Stimulated activated CD4-positive, alpha-beta T cell treated with anti-CD3 and anti-CD28 coated beads, TNF-alpha, amount 100 ng/mL, for 4 hours (primary cell): ENCODE data around the gene PLAAT5.
"Not testable (repeated sequence)": the region's sequence is repeated elsewhere in the genome, so short reads cannot be mapped to it uniquely, and the experiment has no call there.

Experiments used
- DNase-seq, 3 experiments: peaks; one replicate each; pipeline ENCODE4 v3.0.0-alpha.2; 2020; ENCODE audit warnings: low read depth in 3 of 3

Gene PLAAT5

DNA sequence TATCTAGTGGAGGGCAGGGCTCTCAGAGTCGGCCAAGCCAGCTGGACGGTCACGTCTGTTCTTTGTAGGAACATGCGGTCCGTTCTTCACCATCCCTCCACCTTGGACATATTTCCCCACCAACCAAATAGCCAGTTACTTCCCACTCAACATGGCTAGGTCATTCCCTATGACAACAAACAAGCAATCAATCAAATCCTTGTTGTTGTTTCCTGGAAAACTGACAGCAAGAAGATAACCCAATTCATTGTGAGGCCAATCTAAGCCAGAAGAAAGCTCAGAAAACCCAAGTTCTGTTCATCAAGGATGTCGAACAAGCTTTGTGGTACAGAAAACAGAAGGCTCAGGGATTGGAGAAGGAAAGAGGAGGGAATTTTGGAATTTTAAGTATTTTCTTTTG, 10.9 kb downstream of the PLAAT5 start:
- DNase-seq, result no peak

DNA sequence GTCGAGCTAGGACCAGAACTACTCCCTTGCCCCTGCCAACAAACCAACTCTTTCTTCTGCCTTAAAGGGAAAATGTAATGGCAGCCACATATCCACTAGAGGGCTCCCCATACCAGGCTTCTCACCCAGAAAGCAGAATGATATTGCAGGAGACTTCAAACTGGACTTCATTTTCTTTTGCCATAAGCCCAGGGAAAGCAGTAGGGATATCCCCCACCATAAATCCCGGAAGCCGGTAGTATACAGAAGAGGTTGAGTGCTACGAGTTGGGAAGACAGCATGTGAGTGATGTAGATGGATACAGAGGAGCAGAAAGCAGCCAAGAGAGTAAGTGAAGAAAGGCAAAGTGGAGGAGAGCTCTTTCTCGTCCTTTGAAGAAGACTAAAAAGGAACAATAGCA, 12.1 kb downstream of the PLAAT5 start:
- peak; percentile 14 to 32 (median 18) for DNase-seq

DNA sequence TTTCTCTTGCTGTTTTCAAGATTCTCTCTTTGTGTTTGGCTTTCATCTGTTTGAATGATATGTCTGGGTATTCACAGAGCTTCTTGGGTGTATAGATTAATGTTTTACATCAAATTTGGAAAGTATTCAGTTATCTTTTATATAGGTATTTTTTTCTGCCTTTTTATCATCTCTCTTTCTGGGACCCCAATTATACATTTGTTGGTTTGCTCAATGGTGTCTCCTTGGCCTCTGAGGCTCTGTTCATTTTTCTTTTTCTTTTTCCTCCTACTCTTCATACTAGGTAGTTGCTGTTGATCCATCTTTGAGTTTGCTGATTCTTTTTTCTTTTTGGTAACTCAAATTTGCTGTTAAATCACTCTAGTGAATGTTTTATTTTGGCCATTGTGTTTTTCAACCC, 14.3 kb downstream of the PLAAT5 start:
- no peak for DNase-seq

DNA sequence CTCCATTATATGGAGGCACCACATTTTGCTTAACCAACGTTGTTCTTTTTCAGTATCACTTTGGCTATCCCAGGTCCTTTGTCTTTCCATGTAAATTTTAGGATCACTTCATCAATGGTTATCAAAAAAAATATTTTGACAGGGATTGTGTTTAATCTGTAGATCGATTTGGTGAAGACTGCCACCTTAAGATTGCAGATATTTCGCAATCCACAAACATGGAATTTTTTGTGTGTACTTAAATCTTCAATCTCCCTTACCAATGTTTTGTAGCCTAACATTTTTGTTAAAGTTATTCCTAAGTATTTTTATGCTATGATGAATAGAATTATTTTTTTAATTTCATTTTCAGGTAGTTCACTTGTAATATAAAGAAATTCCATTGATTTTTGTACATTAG, 18.6 kb downstream of the PLAAT5 start:
- DNase-seq, result no peak

DNA sequence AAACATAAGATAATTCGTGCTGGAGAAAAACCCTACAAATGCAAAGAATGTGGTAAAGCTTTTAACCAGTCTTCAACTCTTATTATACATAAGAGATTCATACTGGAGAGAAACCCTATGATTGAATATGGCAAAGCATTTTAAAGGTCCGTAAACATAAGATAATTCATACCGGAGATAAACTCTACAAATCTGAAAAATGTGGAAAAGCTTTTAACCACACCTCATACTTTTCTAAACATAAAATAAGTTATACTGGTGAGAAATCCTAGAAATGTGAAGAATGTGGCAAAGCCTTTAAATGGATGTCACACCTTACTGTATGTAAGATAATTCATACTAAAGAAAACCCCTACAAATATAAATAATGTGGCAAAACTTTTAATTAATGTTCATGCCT, 20.7 kb downstream of the PLAAT5 start:
- no peak for DNase-seq

DNA sequence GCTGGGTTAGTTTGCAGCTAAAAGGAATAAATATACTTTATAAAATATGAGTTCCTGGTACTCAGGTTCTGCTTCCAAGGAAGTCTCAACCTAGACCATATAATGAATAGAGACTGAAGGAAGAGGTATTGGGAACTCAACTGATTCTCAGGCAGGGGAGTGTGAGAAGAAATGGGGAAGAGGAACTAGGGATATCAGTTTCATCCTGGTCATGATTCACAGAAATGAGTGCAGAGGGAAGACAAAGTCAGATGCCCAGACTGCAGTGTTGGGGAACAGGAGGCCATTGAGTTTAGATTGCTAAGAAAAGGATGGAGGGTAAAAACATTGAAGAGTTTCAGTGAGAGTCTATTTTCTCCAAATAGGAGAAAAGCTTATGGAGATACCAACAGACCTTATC, 28.8 kb downstream of the PLAAT5 start:
- no peak for DNase-seq

DNA sequence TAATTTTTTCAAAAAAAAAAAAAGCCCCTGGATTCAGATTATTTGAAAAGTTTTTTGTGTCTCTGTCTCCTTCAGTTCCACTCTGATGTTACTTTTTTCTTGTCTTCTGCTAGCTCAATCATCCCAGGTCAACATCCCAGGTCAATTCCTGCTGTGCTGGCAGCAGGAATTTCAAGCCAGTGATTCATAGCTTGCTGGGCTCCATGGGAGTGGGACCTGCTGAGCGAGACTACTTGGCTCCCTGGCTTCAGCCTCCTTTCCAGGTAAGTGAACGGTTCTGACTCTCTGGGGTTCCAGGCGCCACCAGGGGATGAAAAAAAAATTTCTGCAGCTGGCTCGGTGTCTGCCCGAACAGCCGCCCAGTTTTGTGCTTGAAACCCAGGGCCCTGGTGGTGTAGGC, 31.4 kb downstream of the PLAAT5 start:
- no peak for DNase-seq

DNA sequence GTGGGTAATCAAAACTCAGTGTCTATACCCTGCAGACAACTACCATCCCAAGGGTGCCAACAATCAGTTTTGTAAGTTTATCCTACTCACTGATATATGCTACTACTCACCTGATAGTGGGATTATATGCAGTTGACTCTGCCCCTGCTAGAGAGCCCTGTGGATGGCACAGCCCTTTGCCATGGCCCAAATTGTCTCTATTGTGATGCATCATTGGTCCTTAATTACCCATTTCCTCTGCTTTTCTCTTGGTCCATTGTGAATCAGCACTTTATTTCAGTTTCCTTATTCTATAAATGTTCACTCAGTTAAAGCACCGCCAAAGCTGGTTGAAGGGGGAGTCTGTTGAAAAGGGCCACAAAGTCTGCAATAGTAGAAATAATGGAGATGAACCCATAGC, 42.3 kb downstream of the PLAAT5 start:
- DNase-seq, result no peak

DNA sequence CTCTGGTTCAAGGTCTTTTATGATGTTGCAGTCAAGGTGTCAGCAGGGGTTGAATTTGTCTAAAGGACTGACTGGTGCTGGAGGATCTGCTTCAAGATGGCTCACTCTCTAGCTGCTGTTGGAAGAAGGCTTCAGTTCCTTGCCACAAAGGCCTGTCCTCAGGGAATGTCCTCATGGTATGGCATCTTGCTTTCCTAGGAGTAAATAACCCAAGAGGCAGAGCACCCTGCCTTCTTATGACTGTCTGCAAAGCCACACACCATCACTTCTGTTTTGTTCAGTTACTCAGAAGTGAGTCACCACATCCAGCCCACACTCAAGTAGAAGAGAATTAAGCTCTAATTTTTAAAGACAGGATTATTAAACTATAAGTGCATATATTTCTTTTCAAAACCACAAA, 45.2 kb downstream of the PLAAT5 start:
- no peak for DNase-seq

DNA sequence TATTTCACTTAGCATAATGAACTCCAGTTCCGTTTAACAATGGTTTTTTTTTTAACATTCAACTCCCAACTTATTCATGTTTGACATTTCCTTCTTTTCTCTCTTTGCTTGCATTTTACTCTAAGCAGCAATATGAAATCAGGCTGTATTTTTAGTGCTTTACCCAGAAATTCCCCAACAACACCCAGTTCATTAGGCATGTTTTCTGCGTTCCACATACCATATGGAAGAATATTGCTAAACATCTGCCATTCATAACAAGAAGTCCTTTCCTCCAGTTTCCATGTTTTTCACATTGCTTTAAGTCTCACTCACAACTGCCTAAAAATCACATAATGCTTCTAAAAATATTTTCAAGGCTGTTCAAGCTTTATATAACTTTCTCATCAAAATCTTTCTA, 45.8 kb downstream of the PLAAT5 start:
- no peak for DNase-seq

DNA sequence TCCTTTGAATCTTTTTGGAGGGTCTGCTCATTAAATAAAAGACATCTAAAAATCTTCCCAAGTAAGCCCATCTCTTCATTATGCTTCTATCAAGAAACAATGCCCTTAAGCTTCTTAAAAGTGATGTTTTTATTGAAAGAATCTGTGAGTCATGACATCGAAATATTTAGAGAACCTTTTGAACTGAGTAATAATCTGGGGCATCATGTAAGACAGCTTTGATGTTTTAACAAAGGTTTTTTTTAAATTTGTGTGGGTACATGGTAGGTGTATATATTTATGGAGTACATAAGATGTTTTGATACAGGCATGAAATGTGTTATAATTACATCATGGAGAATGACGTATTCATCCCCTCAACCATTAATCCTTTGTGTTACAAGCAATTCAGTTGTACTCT, 46.8 kb downstream of the PLAAT5 start:
- DNase-seq, result no peak

DNA sequence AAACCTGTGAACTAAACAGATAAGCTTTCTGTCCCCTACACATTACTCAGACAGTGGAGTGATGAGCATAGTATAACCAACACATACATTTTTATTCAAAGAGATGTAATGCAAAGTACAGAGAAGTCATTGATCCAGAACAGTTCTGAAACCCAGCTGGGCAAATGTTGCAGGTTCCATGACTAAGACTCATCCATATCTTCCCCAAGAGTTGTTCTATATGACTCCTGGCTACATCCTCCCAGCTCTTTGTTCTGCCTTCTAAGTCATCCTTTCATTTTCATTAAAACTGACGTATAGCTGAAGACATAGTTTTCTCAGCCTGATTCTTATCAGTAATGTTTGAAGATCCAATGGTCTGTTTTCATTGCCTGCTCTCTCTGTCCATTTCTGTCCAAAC, 47.3 kb downstream of the PLAAT5 start:
- DNase-seq, result no peak

DNA sequence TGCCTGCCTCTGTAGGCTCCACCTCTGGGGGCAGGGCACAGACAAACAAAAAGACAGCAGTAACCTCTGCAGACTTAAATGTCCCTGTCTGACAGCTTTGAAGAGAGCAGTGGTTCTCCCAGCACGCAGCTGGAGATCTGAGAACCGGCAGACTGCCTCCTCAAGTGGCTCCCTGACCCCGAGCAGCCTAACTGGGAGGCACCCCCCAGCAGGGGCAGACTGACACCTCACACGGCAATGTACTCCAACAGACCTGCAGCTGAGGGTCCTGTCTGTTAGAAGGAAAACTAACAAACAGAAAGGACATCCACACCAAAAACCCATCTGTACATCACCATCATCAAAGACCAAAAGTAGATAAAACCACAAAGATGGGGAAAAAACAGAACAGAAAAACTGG, 55.1 kb downstream of the PLAAT5 start:
- DNase-seq, result not testable (repeated sequence)

DNA sequence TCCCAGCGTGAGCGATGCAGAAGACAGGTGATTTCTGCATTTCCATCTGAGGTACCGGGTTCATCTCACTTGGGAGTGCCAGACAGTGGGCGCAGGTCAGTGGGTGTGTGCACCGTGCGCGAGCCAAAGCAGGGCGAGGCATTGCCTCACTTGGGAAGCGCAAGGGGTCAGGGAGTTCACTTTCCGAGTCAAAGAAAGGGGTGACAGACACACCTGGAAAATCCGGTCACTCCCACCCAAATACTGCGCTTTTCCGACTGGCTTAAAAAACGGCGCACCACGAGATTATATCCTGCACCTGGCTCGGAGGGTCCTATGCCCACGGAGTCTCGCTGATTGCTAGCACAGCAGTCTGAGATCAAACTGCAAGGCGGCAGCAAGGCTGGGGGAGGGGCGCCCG, 55.6 kb downstream of the PLAAT5 start:
- not testable (repeated sequence) for DNase-seq

DNA sequence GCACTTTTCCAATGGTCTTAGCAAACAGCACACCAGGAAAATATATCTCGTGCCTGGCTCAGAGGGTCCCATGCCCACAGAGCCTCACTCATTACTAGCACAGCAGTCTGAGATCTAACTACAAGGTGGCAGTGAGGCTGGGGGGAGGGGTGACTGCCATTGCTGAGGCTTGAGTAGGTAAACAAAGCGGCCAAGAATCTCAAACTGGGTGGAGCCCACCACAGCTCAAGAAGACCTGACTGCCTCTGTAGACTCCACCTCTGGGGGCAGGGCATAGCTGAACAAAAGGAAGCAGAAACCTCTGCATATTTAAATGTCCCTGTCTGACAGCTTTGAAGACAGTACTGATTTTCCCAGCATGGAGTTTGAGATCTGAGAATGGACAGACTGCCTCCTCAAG, 60.2 kb downstream of the PLAAT5 start:
- not testable (repeated sequence) for DNase-seq

DNA sequence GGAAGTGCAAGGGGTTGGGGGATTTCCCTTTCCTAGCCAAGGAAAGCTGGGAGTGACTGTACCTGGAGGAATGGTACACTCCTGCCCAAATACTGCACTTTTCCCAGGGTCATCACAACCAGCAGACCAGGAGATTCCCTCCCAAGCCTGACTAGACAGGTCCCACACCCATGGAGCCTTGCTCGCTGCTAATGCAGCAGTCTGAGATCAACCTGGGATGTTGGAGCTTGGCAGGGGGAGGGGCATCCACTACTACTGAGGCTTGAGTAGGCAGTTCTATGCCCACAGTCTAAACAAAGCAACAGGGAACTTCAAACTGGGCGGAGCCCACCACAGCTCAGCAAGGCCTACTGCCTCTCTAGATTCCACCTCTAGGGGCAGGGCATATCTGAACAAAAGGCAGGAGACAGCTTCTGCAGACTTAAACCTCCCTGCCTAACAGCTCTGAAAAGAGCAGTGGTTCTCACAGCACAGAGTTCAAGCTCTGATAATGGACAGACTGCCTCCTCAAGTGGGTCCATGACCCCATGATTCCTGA, 62.9 kb downstream of the PLAAT5 start:
- no peak for DNase-seq

DNA sequence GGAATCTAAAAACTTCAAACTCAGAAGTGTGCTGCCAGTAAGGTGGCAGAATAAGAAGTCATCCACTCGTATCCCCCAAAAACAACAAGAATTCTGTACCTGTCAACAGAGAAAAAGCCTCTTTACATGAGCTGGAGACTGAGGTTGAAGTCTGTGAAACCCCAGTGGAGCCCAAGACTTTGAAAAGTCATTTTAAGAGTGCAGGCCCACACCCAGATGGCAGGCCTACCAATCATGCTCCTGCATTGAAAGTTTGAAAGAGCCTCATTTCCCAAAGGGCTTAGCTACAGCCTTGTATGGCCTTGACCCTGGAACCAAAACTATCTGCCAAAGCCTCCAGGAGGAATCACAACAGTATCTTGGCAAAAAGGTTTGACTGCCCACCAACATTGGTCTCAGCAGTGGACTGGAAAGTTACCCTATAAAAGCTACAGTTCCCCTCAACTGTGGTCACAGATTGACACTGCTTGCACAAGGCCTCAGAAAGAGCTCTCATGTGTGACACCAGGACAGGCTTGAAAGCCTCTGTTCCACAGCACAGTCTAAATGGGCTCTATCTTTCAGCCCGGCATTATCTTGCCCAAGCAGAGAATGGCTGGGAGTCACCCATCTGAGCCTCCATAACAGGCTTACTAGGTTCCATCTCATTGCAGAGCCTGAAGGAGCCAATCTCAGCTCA, 73.7 kb downstream of the PLAAT5 start:
- DNase-seq, result no peak
